ENCODE data around the gene FUZ.

The FUZ gene

GRCh38 chr19:49781394-49781793, 31.7 kb downstream of the FUZ start:
- TF ChIP-seq SIN3A (IDR thresholded peaks at IDR 0.05; ENCODE audit: borderline replicate concordance, insufficient read depth, low read length) (no peak), POLR2AphosphoS5 (IDR thresholded peaks at IDR 0.05; ENCODE audit: low read depth, low read length) (no peak), TAF1 (IDR thresholded peaks at IDR 0.05; ENCODE audit: borderline replicate concordance, insufficient read depth, low read length) (no peak), REST (IDR thresholded peaks at IDR 0.05; ENCODE audit: insufficient read depth in 1 of 2, low read depth in 2 of 2, low read length in 2 of 2) (no peak), FOXP2 (optimal IDR thresholded peaks at IDR 0.05; ENCODE audit: borderline replicate concordance, extremely low read depth, extremely low read length, insufficient read depth) (no peak)

- TF ChIP-seq SIN3A (IDR thresholded peaks at IDR 0.05; ENCODE audit: borderline replicate concordance, insufficient read depth, low read length), result no peak
- no peak for TF ChIP-seq POLR2AphosphoS5 (IDR thresholded peaks at IDR 0.05; ENCODE audit: low read depth, low read length)
- no peak for TF ChIP-seq FOXP2 (optimal IDR thresholded peaks at IDR 0.05; ENCODE audit: borderline replicate concordance, extremely low read depth, extremely low read length, insufficient read depth)
- no peak for TF ChIP-seq TAF1 (IDR thresholded peaks at IDR 0.05; ENCODE audit: borderline replicate concordance, insufficient read depth, low read length)
- TF ChIP-seq REST (IDR thresholded peaks at IDR 0.05; ENCODE audit: insufficient read depth in 1 of 2, low read depth in 2 of 2, low read length in 2 of 2), result no peak
These were observed 32.2 kb downstream of the FUZ start for GRCh38 chr19:49780861-49781260.

GRCh38 chr19:49779731-49780555, 33.1 kb downstream of the FUZ start:
- TF ChIP-seq SIN3A (IDR thresholded peaks at IDR 0.05; ENCODE audit: borderline replicate concordance, insufficient read depth, low read length) (no peak), POLR2AphosphoS5 (IDR thresholded peaks at IDR 0.05; ENCODE audit: low read depth, low read length) (no peak), TAF1 (IDR thresholded peaks at IDR 0.05; ENCODE audit: borderline replicate concordance, insufficient read depth, low read length) (no peak), REST (IDR thresholded peaks at IDR 0.05; ENCODE audit: insufficient read depth in 1 of 2, low read depth in 2 of 2, low read length in 2 of 2) (no peak), FOXP2 (optimal IDR thresholded peaks at IDR 0.05; ENCODE audit: borderline replicate concordance, extremely low read depth, extremely low read length, insufficient read depth) (no peak)

GRCh38 chr19:49776371-49776764, 36.7 kb downstream of the FUZ start:
- no peak for TF ChIP-seq REST (IDR thresholded peaks at IDR 0.05; ENCODE audit: insufficient read depth in 1 of 2, low read depth in 2 of 2, low read length in 2 of 2)
- no peak for TF ChIP-seq SIN3A (IDR thresholded peaks at IDR 0.05; ENCODE audit: borderline replicate concordance, insufficient read depth, low read length)
- no peak for TF ChIP-seq POLR2AphosphoS5 (IDR thresholded peaks at IDR 0.05; ENCODE audit: low read depth, low read length)
- TF ChIP-seq FOXP2 (optimal IDR thresholded peaks at IDR 0.05; ENCODE audit: borderline replicate concordance, extremely low read depth, extremely low read length, insufficient read depth), result no peak
- no peak for TF ChIP-seq TAF1 (IDR thresholded peaks at IDR 0.05; ENCODE audit: borderline replicate concordance, insufficient read depth, low read length)
